K562 (cell line): ENCODE results near the gene HTT-AS. TPM values are rescaled to one million over a fixed set of nuclear protein-coding genes. Genes with fewer than 3 reads are reported as not detected.

Experiments
- ATAC-seq: fragments of 200-7000 bp; cut with Tn5 transposase; 3 replicates; pipeline ENCODE4 v1.9.1; 2020; ENCODE audit warnings: moderate library complexity
- BruUV-seq: library from RNA; stranded (reverse); fragments of 400-500 nt; replicated peaks from 2 replicates; lab custom pipeline; 2021; lab: Mats Ljungman, UMichigan
- CTCF ChIA-PET: fragments of 300-600 bp; formaldehyde crosslinking; extraction: SDS; loops from one replicate; lab custom pipeline; 2021; ENCODE audit warnings: low intra/inter-chr PET ratio; lab: Yijun Ruan, JAX
- POLR2A ChIA-PET: fragments of 300-600, 350-650 bp; sonication (Branson Sonifier 250); formaldehyde crosslinking; extraction: SDS; loops from one replicate; lab custom pipeline; 2021; ENCODE audit warnings: antibody characterized with exemption, inconsistent platforms; lab: Yijun Ruan, JAX
- DNase-seq, 4 experiments: peaks; one replicate each; pipeline versions ENCODE4 v3.0.0 to v3.0.0-alpha.2; 2011 to 2018; ENCODE audit warnings: low spot score in 3 of 4, mixed read lengths in 3 of 4; ENCODE audit errors: extremely low read depth in 1 of 4
- FAIRE-seq: peaks from 2 replicates; lab custom pipeline; 2011; peaks lifted over from hg19 to GRCh38; lab: Jason Lieb, UNC
- H2AFZ ChIP-seq: 2 replicates; pipeline ENCODE4 v1.6.0; 2011; ENCODE audit warnings: low read depth, low read length, control low read depth, inconsistent platforms
- H3K27ac ChIP-seq: fragments of 200-600 bp; 3 replicates; pipeline ENCODE4 v1.8.0; 2011; ENCODE audit warnings: low read depth, mild to moderate bottlenecking, control low read depth, inconsistent platforms, low read length, moderate library complexity, mixed read lengths; ENCODE audit errors: extremely low read depth
- H3K27me3 ChIP-seq, 2 experiments: fragments of 300-600 bp in 1 of 2; 2 replicates in 1 of 2; 3 replicates in 1 of 2; pipeline versions ENCODE4 v1.6.0 to v1.8.0; 2011; ENCODE audit warnings: inconsistent platforms in 2 of 2, low read length in 2 of 2, mild to moderate bottlenecking in 1 of 2, mixed read lengths in 1 of 2, moderate library complexity in 1 of 2; ENCODE audit not compliant: control insufficient read depth in 2 of 2, insufficient read depth in 2 of 2
- H3K36me3 ChIP-seq: fragments of 300-600 bp; 3 replicates; pipeline ENCODE4 v1.8.0; 2011; ENCODE audit warnings: mild to moderate bottlenecking, low read length, inconsistent platforms; ENCODE audit not compliant: control insufficient read depth, insufficient read depth
- H3K4me1 ChIP-seq, 2 experiments: fragments of 200-600 bp in 1 of 2; replicated peaks in 1 of 2; 2 replicates in 1 of 2; 3 replicates in 1 of 2; pipeline versions ENCODE4 v1.5.1 to v1.8.0; 2011; ENCODE audit warnings: inconsistent platforms in 2 of 2, low read length in 2 of 2, mild to moderate bottlenecking in 1 of 2, mixed read lengths in 1 of 2, moderate library complexity in 1 of 2; ENCODE audit not compliant: control insufficient read depth in 2 of 2, insufficient read depth in 2 of 2
- H3K4me2 ChIP-seq: 2 replicates; pipeline ENCODE4 v1.6.1; 2011; ENCODE audit warnings: low read length, control low read depth, inconsistent platforms, mixed read lengths; ENCODE audit not compliant: insufficient read depth
- H3K4me3 ChIP-seq: fragments of 200-600 bp; sonication (generic), shearing (Covaris generic); 2 replicates; pipeline ENCODE4 v1.5.1; 2016; ENCODE audit warnings: control low read depth, inconsistent platforms
- H3K79me2 ChIP-seq: fragments of 200-600 bp; 3 replicates; pipeline ENCODE4 v1.8.0; 2011; ENCODE audit warnings: low read length, inconsistent platforms; ENCODE audit not compliant: control insufficient read depth, insufficient read depth
- H3K9ac ChIP-seq, 2 experiments: 2 replicates each; pipeline versions ENCODE4 v1.6.0 to v1.6.1; 2011; ENCODE audit warnings: low read depth in 2 of 2, low read length in 2 of 2, control low read depth in 1 of 2, inconsistent platforms in 1 of 2, mild to moderate bottlenecking in 1 of 2, mixed read lengths in 1 of 2; ENCODE audit not compliant: insufficient read depth in 1 of 2
- H3K9me1 ChIP-seq: one replicate; pipeline ENCODE4 v1.6.0; 2011; ENCODE audit warnings: inconsistent platforms, mild to moderate bottlenecking, low read length, moderate library complexity; ENCODE audit not compliant: control insufficient read depth, insufficient read depth
- H3K9me3 ChIP-seq: replicated peaks from 2 replicates; pipeline ENCODE4 v1.5.1; 2011; ENCODE audit warnings: low read depth, low read length, inconsistent platforms; ENCODE audit not compliant: control insufficient read depth, insufficient read depth
- H4K20me1 ChIP-seq: replicated peaks from 2 replicates; pipeline ENCODE4 v1.6.1; 2011; ENCODE audit warnings: low read length, inconsistent platforms, mixed read lengths; ENCODE audit not compliant: control insufficient read depth, insufficient read depth
- AFF4 ChIP-seq: sonication (generic); formaldehyde crosslinking; IDR thresholded peaks from 2 replicates; pipeline ENCODE4 v1.8.0; 2023; ENCODE audit warnings: mild to moderate bottlenecking, missing genetic modification reagents
- CBX8 ChIP-seq: fragments of 200-600 bp; sonication (generic); IDR thresholded peaks from 2 replicates; pipeline ENCODE4 v1.6.1; 2012; ENCODE audit warnings: borderline replicate concordance, mixed run types, low read depth, mild to moderate bottlenecking, moderate library complexity, mixed read lengths, low read length, control low read depth, inconsistent platforms; ENCODE audit not compliant: poor library complexity, severe bottlenecking; ENCODE audit errors: extremely low read depth
- EP400 ChIP-seq: fragments of 450-650 bp; IDR thresholded peaks from 2 replicates; pipeline ENCODE4 v1.6.1; 2017; ENCODE audit warnings: antibody characterized with exemption, mild to moderate bottlenecking, moderate library complexity
- HDAC2 ChIP-seq: fragments of 450-650 bp; IDR thresholded peaks from 2 replicates; pipeline ENCODE4 v1.6.1; 2016; ENCODE audit warnings: mild to moderate bottlenecking
- MEF2A ChIP-seq: IDR thresholded peaks from 2 replicates; pipeline ENCODE4 v1.6.1; 2011; ENCODE audit warnings: low read depth, mild to moderate bottlenecking, low read length, moderate library complexity; ENCODE audit not compliant: control insufficient read depth
- POLR3G ChIP-seq: IDR thresholded peaks from 2 replicates; pipeline ENCODE4 v1.6.1; 2011; ENCODE audit not compliant: insufficient read length, insufficient replicate concordance; ENCODE audit errors: extremely low read depth
- SNIP1 ChIP-seq: fragments of 450-650 bp; IDR thresholded peaks from 2 replicates; pipeline ENCODE4 v1.7.1; 2017; ENCODE audit warnings: low read depth, mild to moderate bottlenecking
- SREBF2 ChIP-seq: sonication (generic); formaldehyde crosslinking; IDR thresholded peaks from 2 replicates; pipeline ENCODE4 v1.4.0; 2020; ENCODE audit warnings: mild to moderate bottlenecking, missing genetic modification reagents
- TBP ChIP-seq: optimal IDR thresholded peaks from 2 replicates; pipeline ENCODE3; 2011; ENCODE audit warnings: low read depth, low read length, improper control_type of control experiment
- WGBS: fragments of 100-300 bp; shearing (Covaris generic); methylation state at CpG from one replicate; pipeline ENCODE4 v1.1.6; 2016; ENCODE audit warnings: low coverage, mixed read lengths; ENCODE audit not compliant: insufficient coverage; ENCODE audit errors: missing lambda C conversion rate; 5-methylcytosine and 5-hydroxymethylcytosine counted together
- in situ Hi-C: fragments of 300-500 bp; cut with MboI; formaldehyde crosslinking; loops from 4 replicates; pipeline ENCODE4 v1.15.0; 2018; ENCODE audit warnings: inconsistent platforms, mixed read lengths
- intact Hi-C: fragments of 100-400 bp; cut with micrococcal nuclease; formaldehyde crosslinking; loops from 2 replicates; pipeline ENCODE4 v1.14.2; 2022
- polyA plus RNA-seq, 8 experiments: library from polyadenylated mRNA; depleted of rRNA in 4 of 8; stranded (reverse) in 5 of 8; unstranded in 3 of 8; fragments of >200 nt; fragmentation: Nextera tagmentation in 2 of 8; fragmentation: Illumina TruSeq in 1 of 8; extraction: Ambion mirVana in 2 of 8; extraction: Trizol in 1 of 8; gene quantifications; 2 replicates each; pipeline versions ENCODE4 v1.2.1 to v1.2.3, GENCODE V29; 2011 to 2014; ENCODE audit warnings: inconsistent platforms in 1 of 8, missing spikeins in 1 of 8
- total RNA-seq, 7 experiments: library from RNA; depleted of rRNA in 6 of 7; stranded (reverse); fragments of >200 nt in 6 of 7; fragmentation: Illumina TruSeq in 2 of 7; extraction: Trizol in 2 of 7; gene quantifications; 2 replicates each; pipeline versions ENCODE4 v1.2.1 to v1.2.3, GENCODE V29; 2011 to 2021; ENCODE audit warnings: low replicate concordance in 1 of 7
- TF ChIP-seq, protein P1 (sequence below): fragments of 250-450 bp; sonication (Bioruptor Pico); IDR thresholded peaks from 2 replicates; pipeline ENCODE4 v1.5.0; 2021; ENCODE audit warnings: mild to moderate bottlenecking, moderate library complexity
- TF ChIP-seq, protein P2 (sequence below), 2 experiments: IDR thresholded peaks; 2 replicates each; pipeline ENCODE4 v1.6.1; 2011; ENCODE audit warnings: borderline replicate concordance in 1 of 2, control low read depth in 1 of 2, low read depth in 1 of 2, low read length in 1 of 2, mild to moderate bottlenecking in 1 of 2, mixed read lengths in 1 of 2, moderate library complexity in 1 of 2; ENCODE audit not compliant: insufficient read depth in 1 of 2, insufficient read length in 1 of 2, poor library complexity in 1 of 2, severe bottlenecking in 1 of 2; ENCODE audit errors: extremely low read depth in 1 of 2

HTT-AS gene
- total and polyA plus RNA-seq, 9 of the 15 experiments (the other 6 are each of a cell fraction or from before 2014, with no cell fraction given) = not detected

GRCh38 chr4:3091464-3091863, 17.1 kb upstream of the HTT-AS start (continued):
- TF ChIP-seq, protein P1, sequence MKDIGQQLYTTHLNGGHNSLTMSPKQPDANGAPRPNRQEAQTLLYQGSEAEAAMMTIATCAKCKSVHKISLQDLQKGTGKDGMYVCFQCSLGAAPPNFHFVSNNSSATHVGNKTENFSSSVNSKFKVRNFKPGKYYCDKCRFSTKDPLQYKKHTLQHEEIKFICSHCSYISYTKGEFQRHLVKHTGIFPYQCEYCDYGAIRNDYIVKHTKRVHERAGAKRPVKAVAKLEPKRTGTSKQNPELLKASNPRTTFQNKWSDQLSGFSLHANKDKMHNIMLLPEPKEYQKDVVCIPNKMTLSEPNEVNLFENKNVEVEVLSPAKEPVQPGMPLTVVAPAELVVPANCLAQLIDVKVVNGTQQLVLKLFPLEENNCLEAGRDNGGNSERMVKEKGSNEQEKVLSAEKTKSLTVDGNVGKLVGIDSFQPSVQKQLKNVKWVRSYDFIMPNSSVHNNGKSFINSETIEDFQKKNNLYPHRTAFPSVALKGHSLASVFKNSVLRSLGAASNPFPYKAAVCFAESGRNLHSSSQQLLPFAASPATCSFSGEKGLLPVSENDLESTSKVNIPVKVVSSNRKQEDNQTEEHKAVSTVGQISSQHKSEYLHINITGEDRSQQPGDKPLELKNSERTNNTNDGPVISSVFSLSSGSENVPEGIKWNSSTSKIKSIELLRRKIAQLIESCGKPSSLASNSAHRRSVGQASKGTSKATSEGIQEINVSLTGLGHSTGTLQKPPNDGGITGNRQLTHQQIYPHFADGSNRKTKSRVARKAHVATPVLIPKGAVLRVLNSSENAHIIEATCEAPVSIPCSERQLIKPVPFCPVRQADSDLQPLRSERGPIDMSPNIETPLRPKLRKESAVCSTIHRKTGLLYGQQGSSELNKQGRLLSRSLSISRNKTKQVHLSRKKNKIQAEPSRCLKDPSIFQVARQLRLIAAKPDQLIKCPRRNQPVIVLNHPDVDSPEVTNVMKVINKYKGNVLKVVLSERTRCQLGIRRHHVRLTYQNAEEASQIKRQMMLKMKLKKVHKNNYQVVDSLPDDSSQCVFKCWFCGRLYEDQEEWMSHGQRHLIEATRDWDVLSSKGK = no peak
- TF ChIP-seq CBX8 (no peak), POLR3G (no peak)

DNA sequence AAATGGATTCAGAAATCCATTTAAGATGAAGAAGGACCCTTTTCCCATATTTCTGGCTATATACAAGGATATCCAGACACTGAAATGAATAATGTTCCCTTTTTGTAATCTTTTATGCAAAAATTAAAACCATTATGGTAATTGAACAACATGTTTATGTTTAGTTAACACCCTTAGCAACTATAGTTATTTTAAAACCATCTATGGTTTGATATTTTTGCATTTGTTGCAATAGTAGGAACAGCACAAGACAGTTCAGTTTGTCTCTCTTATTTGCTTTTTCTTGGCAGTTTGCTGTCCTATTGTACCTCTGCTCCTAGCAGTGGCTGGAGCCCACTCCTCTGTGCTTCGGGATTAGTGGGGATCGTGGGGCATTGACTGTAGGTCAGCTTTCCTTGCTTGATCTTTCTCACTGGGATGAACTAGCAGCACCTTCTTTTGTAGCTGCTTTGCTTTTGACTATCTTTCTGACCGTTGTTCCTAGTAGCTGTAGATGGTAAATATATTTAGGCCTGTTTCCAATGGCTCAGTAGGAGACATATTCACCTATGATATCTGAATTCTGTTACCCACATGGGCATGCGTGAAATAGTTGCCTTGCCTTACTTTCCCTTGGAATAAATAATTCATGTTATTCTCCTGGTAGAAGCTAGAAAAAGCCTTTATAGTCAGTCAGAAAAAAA, 12.9 kb upstream of the HTT-AS start:
- Histone ChIP-seq H4K20me1 (peaks cover 6% of the 10 kb centered on the region), H3K79me2 (peaks cover 19% of the 10 kb centered on the region), H3K9me1 (peaks cover 5% of the 10 kb centered on the region), H3K9ac (no peak overlapping the region), H3K4me2 (no peak overlapping the region), H3K9me3 (no peaks in the 10 kb centered on the region), H3K27ac (no peak overlapping the region), H3K27me3 (no peaks in the 10 kb centered on the region), H2AFZ (no peak overlapping the region), H3K4me1 (peaks cover 10 to 12% of the 10 kb centered on the region in 2 experiments), H3K36me3 (peaks cover 25% of the 10 kb centered on the region; the same call in 2 of the 3 replicates), H3K4me3 (no peak overlapping the region)
- CTCF ChIA-PET = no interaction called here
- POLR2A ChIA-PET = no interaction called here
- intact Hi-C loops = no loop called here
- DNase-seq (no peak), FAIRE-seq (no peak), ATAC-seq (no peak)
- in situ Hi-C loops = no loop called here
- no TSS peak for BruUV-seq
- whole genome bisulfite sequencing = 83% methylated on average over 4 of the region's 4 CpGs
- TF ChIP-seq, protein P2, sequence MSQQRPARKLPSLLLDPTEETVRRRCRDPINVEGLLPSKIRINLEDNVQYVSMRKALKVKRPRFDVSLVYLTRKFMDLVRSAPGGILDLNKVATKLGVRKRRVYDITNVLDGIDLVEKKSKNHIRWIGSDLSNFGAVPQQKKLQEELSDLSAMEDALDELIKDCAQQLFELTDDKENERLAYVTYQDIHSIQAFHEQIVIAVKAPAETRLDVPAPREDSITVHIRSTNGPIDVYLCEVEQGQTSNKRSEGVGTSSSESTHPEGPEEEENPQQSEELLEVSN (IDR thresholded peaks at IDR 0.05; ENCODE audit: borderline replicate concordance in 1 of 2, extremely low read depth in 1 of 2, insufficient read depth in 1 of 2, insufficient read length in 1 of 2, low read depth in 1 of 2, low read length in 1 of 2, poor library complexity in 1 of 2, severe bottlenecking in 1 of 2) = no peak
- TF ChIP-seq MEF2A (no peak), SNIP1 (no peak), EP400 (no peak), SREBF2 (CRISPR knock-in tag) (no peak), HDAC2 (no peak), TBP (no peak), AFF4 (CRISPR knock-in tag) (no peak)
